Keratinocyte (primary cell): Measurements from ENCODE around the gene TC2N. TPM values are rescaled to one million over a fixed set of nuclear protein-coding genes. Genes with fewer than 3 reads are reported as not detected.

Source experiments
- DNase-seq: peaks from one replicate; pipeline ENCODE4 v3.0.0-alpha.2; 2011; ENCODE audit warnings: low read depth, missing footprints, low spot score
- FAIRE-seq: peaks from 2 replicates; lab custom pipeline; 2011; peaks lifted over from hg19 to GRCh38; lab: Jason Lieb, UNC
- H2AFZ ChIP-seq: 2 replicates; pipeline ENCODE4 v1.6.0; 2012; ENCODE audit warnings: low read length, control low read depth, inconsistent platforms; ENCODE audit not compliant: control insufficient read depth
- H3K27ac ChIP-seq: 2 replicates; pipeline ENCODE4 v1.5.1; 2011; ENCODE audit warnings: low read length; ENCODE audit not compliant: control insufficient read depth, insufficient read depth
- H3K27me3 ChIP-seq: 3 replicates; pipeline ENCODE4 v1.6.0; 2011; ENCODE audit warnings: low read length; ENCODE audit not compliant: control insufficient read depth, insufficient read depth; ENCODE audit errors: extremely low read depth
- H3K36me3 ChIP-seq, 2 experiments: 2 replicates in 1 of 2; 3 replicates in 1 of 2; pipeline ENCODE4 v1.5.1; 2011; ENCODE audit warnings: low read length in 2 of 2, mild to moderate bottlenecking in 1 of 2; ENCODE audit not compliant: control insufficient read depth in 2 of 2, insufficient read depth in 2 of 2; ENCODE audit errors: extremely low read depth in 1 of 2
- H3K4me1 ChIP-seq: 3 replicates; pipeline ENCODE4 v1.5.1; 2011; ENCODE audit warnings: low read length; ENCODE audit not compliant: control insufficient read depth, insufficient read depth; ENCODE audit errors: extremely low read depth
- H3K4me2 ChIP-seq: 3 replicates; pipeline ENCODE4 v1.6.0; 2011; ENCODE audit warnings: low read depth, low read length; ENCODE audit not compliant: control insufficient read depth, insufficient read depth; ENCODE audit errors: extremely low read depth
- H3K4me3 ChIP-seq, 3 experiments: fragments of 200-600 bp in 1 of 3; sonication (generic) in 1 of 3; 2 replicates in 2 of 3; 3 replicates in 1 of 3; pipeline ENCODE4 v1.5.1; 2011 to 2016; ENCODE audit warnings: low read length in 3 of 3, mild to moderate bottlenecking in 3 of 3, control low read depth in 2 of 3, inconsistent platforms in 1 of 3, low read depth in 1 of 3, mixed read lengths in 1 of 3, mixed run types in 1 of 3, moderate library complexity in 1 of 3; ENCODE audit not compliant: control insufficient read depth in 2 of 3, insufficient read depth in 2 of 3; ENCODE audit errors: extremely low read depth in 1 of 3
- H3K79me2 ChIP-seq: 2 replicates; pipeline ENCODE4 v1.6.0; 2012; ENCODE audit warnings: low read length; ENCODE audit not compliant: control insufficient read depth, insufficient read depth
- H3K9ac ChIP-seq: 3 replicates; pipeline ENCODE4 v1.6.0; 2011; ENCODE audit warnings: low read length; ENCODE audit not compliant: control insufficient read depth, insufficient read depth; ENCODE audit errors: extremely low read depth
- H3K9me1 ChIP-seq: 3 replicates; pipeline ENCODE4 v1.6.0; 2011; ENCODE audit warnings: low read length; ENCODE audit not compliant: control insufficient read depth, insufficient read depth; ENCODE audit errors: extremely low read depth
- H3K9me3 ChIP-seq: 2 replicates; pipeline ENCODE4 v1.5.1; 2012; ENCODE audit warnings: low read depth, low read length; ENCODE audit not compliant: control insufficient read depth
- H4K20me1 ChIP-seq: 3 replicates; pipeline ENCODE4 v1.6.0; 2011; ENCODE audit warnings: low read length; ENCODE audit not compliant: control insufficient read depth, insufficient read depth; ENCODE audit errors: extremely low read depth
- CTCF ChIP-seq, 3 experiments: IDR thresholded peaks in 1 of 3; conservative IDR thresholded peaks in 1 of 3; optimal IDR thresholded peaks in 1 of 3; 2 replicates in 2 of 3; 3 replicates in 1 of 3; pipeline versions ENCODE3 to v1.5.1; 2011; ENCODE audit warnings: low read length in 3 of 3, mild to moderate bottlenecking in 3 of 3, moderate library complexity in 2 of 3, control low read depth in 1 of 3, inconsistent platforms in 1 of 3; ENCODE audit not compliant: insufficient read depth in 2 of 3; ENCODE audit errors: extremely low read depth in 1 of 3
- EZH2 ChIP-seq: IDR thresholded peaks from one replicate; pipeline ENCODE4 v1.6.1; 2012; ENCODE audit warnings: inconsistent platforms, mild to moderate bottlenecking, low read length, moderate library complexity
- dilution Hi-C: fragments of 300-500 bp; cut with MboI; formaldehyde crosslinking; loops from one replicate; pipeline ENCODE4 v1.7.0; 2020; ENCODE audit warnings: low sequenced_read_pairs; ENCODE audit not compliant: extremely low pct_ligation_motif_present
- polyA plus RNA-seq, 5 experiments: library from polyadenylated mRNA; depleted of rRNA in 3 of 5; stranded (reverse) in 3 of 5; stranded (forward) in 1 of 5; unstranded in 1 of 5; fragments of >200 nt; gene quantifications; 1 replicate in 1 of 5; 2 replicates in 3 of 5; 3 replicates in 1 of 5; pipeline versions ENCODE4 v1.2.1 to v1.2.3, GENCODE V29; 2011 to 2012; ENCODE audit warnings: missing spikeins in 2 of 5, low read depth in 1 of 5, low replicate concordance in 1 of 5

TC2N gene
- polyA plus RNA-seq, 1 donor (not counting 4 experiments of a cell fraction or from before 2014, with no cell fraction given) = 22.6 TPM

GRCh38 chr14:91780452-91780851 is 86.9 kb downstream of the TC2N start:
- no peak overlapping the region for H3K4me2 ChIP-seq
- FAIRE-seq (no peak), DNase-seq (no peak)
- TF ChIP-seq CTCF (optimal IDR thresholded peaks at IDR 0.05 in 1 of 3, IDR thresholded peaks at IDR 0.05 in 1 of 3, conservative IDR thresholded peaks at IDR 0.05 in 1 of 3; ENCODE audit: extremely low read depth in 1 of 3, insufficient read depth in 2 of 3, low read length in 3 of 3) (no peak), EZH2 (no peak)
- H3K9ac ChIP-seq = no peak overlapping the region
- H3K27ac ChIP-seq = no peak overlapping the region
- dilution Hi-C loops = no loop called here
- H3K9me1 ChIP-seq = no peaks in the 10 kb centered on the region
- H3K4me1 ChIP-seq = no peaks in the 10 kb centered on the region
- H2AFZ ChIP-seq = no peak overlapping the region
- no peaks in the 10 kb centered on the region for H3K79me2 ChIP-seq
- no peaks in the 10 kb centered on the region for H4K20me1 ChIP-seq
- no peak overlapping the region for H3K4me3 ChIP-seq
- no peaks in the 10 kb centered on the region for H3K27me3 ChIP-seq
- H3K9me3 ChIP-seq = no peaks in the 10 kb centered on the region
- no peaks in the 10 kb centered on the region for H3K36me3 ChIP-seq

GRCh38 chr14:91778217-91778616 is 89.1 kb downstream of the TC2N start:
- TF ChIP-seq EZH2 = no peak
- no peaks in the 10 kb centered on the region for H3K4me1 ChIP-seq
- no peak overlapping the region for H3K9ac ChIP-seq
- no peaks in the 10 kb centered on the region for H3K27me3 ChIP-seq
- no peak overlapping the region for H3K4me3 ChIP-seq
- H2AFZ ChIP-seq = no peak overlapping the region
- DNase-seq (no peak), FAIRE-seq (no peak)
- no peaks in the 10 kb centered on the region for H3K36me3 ChIP-seq
- no peak overlapping the region for H3K4me2 ChIP-seq
- H3K27ac ChIP-seq = no peak overlapping the region
- dilution Hi-C loops = no loop called here
- H3K9me1 ChIP-seq = no peaks in the 10 kb centered on the region
- no peaks in the 10 kb centered on the region for H3K79me2 ChIP-seq
- H4K20me1 ChIP-seq = no peaks in the 10 kb centered on the region
- H3K9me3 ChIP-seq = no peaks in the 10 kb centered on the region
